ENCODE measurements around the gene FGF4.

GRCh38 chr11:69774354-69775162 is 583 bp downstream of the FGF4 start:
- no peak for TF ChIP-seq CTCF (IDR thresholded peaks at IDR 0.05; ENCODE audit: low read depth, low read length, poor library complexity, severe bottlenecking)
- no peak for TF ChIP-seq EZH2phosphoT487 (IDR thresholded peaks at IDR 0.05; ENCODE audit: borderline replicate concordance, low read length)
